IPS-NIHi7 (cell line): ENCODE data around the gene DET1.
A peak's percentile ranks its signal among the peaks of the same experiment; 100 is the strongest.
"Not testable (repeated sequence)": the region's sequence is repeated elsewhere in the genome, so short reads cannot be mapped to it uniquely, and the experiment has no call there.

Experiments
- DNase-seq: peaks from one replicate; pipeline ENCODE4 v3.0.0; 2012; ENCODE audit warnings: mixed read lengths; ENCODE audit errors: extremely low spot score

Gene DET1

GRCh38 chr15:88497109-88497765 is 49.2 kb downstream of the DET1 start:
- DNase-seq: no peak

- DNase-seq: no peak
These were observed 52.6 kb downstream of the DET1 start for GRCh38 chr15:88493844-88494243.

- DNase-seq: peak; percentile 38
These were observed 55.3 kb downstream of the DET1 start for GRCh38 chr15:88491158-88491557.

- DNase-seq: no peak
These were observed 56.4 kb downstream of the DET1 start for GRCh38 chr15:88490036-88490435.

DNA sequence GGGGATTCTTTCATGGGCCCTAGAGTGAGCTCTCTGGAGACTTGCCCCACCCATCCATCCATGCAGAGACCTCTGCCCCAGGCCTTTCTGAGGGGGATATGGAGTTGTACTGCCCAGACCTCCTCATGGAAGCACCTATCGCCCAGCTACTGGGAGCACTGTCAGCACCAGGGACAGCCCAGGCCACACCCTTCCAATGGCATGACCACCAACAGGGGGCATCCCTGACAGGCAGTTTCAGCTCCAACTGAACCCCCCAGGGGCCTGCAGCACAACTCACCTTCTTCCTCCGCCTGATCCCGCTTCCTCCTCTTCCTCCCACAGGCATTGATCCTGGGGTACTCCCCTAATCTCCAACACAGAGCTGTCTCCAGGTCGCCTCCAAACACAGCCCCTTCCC is 57.2 kb downstream of the DET1 start:
- DNase-seq: peak; percentile 61

DNA sequence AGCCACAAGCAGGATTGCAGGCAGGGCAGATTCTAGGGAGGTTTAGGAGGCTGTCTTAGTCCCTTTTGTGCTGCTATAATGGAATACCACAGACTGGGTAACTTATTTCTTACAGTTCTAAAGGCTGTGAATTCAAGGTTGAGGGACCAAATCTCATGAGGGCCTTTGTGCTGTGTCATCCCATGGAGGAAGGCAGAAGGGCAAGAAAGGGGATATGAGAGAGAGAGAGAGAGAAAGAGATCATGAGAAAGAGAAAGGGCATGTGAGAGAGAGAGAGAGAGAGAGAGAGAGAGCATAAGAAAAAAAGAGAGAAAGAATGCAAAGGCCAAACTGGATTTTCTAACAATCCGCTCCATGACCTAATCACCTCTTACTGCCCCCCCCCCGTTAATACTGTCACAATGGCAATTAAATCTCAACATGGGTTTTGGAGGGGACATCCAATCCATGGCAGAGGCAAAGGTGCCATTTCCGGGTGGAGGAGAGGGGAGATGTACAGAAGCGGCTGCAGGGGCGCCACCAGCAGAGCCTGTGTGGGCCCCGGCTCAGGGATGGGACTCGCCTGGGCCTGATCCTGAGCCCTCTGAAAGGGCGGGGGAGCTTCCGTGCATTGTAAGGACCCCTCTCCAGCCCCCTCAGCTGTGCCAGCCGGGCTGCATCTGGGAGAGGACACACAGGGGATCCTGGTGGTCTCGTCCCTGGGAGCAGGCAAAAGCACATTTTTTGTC is 58.5 kb downstream of the DET1 start:
- no peak for DNase-seq

GRCh38 chr15:88487178-88487795 is 59.2 kb downstream of the DET1 start:
- no peak for DNase-seq

GRCh38 chr15:88484682-88485331 is 61.7 kb downstream of the DET1 start:
- DNase-seq: peak; percentile 55

DNA sequence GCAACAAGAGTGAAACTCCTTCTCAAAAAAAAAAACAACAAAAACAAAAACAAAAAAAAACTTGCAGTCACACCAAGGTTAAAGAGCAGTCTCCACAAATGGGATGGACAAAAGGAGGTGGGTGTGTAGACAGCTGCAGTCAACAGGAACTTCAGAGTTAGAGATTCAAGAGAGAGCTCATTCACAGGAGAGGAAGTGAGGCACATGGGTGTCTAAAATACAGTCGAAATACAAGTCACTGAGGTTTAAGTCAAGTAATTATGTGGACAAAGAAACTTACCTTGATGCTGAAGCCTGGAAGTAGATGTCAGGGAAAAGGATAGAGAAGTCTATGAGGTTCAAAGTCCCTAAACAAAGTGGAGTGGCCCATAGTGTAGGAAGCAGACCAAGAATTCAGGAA is 64.2 kb downstream of the DET1 start:
- no peak for DNase-seq

DNA sequence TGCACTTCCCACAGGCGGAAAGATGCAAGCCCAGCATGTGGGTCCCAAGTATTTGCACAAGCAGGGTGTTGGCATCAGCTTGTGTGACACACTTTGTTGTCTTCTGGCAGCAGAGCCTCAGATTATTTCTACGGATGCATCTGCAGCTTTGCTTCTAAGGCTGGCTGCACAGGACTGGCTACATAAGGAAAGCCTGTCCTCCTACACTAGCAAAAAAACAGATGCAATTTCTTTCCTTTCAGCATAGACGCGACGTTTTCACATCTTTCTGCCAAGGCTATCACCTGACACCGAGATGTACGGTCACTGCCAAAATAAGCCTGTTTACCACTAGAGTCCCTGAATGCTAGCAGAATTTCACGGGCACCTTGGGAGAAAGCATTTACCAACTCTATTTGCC is 65.5 kb downstream of the DET1 start:
- DNase-seq: no peak

GRCh38 chr15:88479169-88479568 is 67.3 kb downstream of the DET1 start:
- DNase-seq: no peak

GRCh38 chr15:88477904-88478303 is 68.6 kb downstream of the DET1 start:
- DNase-seq: no peak

DNA sequence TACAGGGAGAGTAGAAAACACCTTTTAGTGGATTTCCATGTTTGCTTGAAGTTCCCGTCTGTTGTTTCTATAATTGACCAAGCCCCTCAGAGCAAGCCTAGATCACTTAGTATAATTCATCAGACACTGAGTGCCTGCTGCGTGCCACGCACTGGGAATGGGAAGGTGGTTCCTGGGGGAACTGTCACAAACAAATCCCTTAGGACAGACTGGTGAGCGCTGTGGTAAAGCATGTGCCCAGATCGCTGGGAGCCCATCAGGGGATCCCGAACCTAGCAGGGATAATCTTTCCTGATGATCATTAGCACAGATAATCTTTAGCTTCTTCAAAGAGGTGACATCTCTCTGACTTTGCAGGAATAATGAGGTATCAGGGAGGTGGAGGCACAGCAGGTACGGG is 69.4 kb downstream of the DET1 start:
- no peak for DNase-seq

- DNase-seq: peak; percentile 75
These were observed 69.8 kb downstream of the DET1 start for GRCh38 chr15:88476635-88477060.

- DNase-seq: not testable (repeated sequence)
These were observed 72.7 kb downstream of the DET1 start for GRCh38 chr15:88473661-88474293.

GRCh38 chr15:88472225-88472624 is 74.3 kb downstream of the DET1 start:
- no peak for DNase-seq

DNA sequence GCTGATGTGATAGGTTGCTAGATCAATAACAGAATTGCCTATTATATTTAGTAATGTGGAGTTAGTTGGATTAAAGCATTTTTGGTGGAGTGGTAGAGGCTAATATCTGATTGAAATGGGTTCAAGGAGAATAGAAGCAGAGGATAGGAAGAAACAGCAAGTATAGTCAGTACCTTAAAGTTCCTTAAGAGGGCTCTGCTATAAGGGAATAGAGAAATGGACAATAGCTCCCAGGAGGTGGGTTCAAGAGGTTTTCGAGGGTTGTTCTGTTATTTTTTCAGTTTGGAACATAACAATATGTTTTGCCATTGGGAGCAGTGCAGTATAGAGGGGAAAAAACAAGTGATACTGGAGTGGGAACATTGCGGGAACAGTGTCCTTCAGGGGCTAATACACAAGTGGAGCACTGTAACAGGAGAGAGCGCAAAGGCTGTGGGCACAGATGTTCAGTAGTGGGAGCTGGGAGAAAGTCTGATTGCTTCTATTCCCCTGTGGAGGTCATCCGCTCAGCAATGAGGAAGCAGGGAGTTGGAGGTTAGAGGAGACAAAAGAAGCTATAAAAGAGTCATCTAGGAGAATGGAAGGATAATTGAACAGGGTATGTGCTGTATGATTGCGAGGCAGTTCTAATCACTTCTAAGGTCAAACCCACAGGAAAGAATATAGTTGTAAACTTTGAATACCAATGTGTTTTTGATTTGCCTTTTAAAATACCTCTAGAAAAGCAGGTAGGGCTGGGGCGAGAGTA is 75.7 kb downstream of the DET1 start:
- no peak for DNase-seq

- no peak for DNase-seq
These were observed 77.2 kb downstream of the DET1 start for GRCh38 chr15:88469321-88469720.

DNA sequence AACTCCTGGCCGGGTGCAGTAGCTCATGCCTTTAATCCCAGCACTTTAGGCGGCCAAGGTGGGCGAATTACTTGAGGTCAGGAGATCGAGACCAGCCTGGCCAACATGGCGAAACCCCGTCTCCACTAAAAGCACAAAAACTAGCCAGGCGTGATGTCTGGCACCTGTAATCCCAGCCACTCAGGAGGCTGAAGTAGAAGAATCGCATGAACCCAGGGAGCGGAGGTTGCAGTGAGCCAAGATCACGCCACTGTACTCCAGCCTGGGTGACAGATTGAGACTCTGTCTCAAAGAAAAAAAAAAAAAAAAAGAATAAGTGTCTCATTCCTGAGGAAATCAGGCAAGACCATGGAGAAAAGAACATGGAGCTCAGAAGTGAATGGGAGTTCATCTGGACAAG is 77.8 kb downstream of the DET1 start:
- DNase-seq: not testable (repeated sequence)

DNA sequence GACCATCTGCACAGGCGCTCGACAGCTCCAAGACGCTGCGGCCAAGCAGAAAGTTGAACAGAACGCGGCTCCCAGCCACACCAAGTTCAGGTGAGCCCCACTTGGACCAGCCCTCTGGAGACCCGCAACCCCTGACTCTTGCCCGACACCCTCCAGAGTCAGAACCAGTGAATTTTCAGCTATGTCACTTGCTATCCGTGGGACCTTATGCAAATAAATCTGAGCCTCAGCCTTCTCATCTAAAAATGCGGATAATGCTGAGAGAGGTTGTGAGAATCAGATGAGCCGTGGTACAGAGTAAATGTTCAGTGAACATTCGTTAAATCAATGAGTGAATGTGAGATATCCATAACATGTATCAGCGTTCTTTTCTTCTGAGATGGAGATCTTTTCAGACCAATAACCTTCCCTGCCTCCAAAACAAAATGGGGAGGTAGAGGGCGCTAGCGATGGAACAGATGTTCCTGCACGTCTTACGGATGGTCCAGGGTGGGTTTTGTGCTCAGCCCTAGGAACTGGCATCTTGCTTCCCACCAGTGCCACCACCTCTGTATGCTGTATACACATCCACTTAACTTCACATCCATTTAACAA is 78.4 kb downstream of the DET1 start:
- DNase-seq: peak; percentile 45
